Mucosa of rectum (tissue), 2 donors: Measurements from ENCODE around the gene NBEAL1.
"Not testable (repeated sequence)": the region's sequence is repeated elsewhere in the genome, so short reads cannot be mapped to it uniquely, and the experiment has no call there.

Experiments
- H3K27ac ChIP-seq, 2 donors: one replicate each; pipeline ENCODE4 v1.7.0; 2013; ENCODE audit warnings: inconsistent platforms in 2 of 2, low read depth in 2 of 2, low read length in 2 of 2
- H3K27me3 ChIP-seq, 2 donors: one replicate each; pipeline ENCODE4 v1.7.0; 2013; ENCODE audit warnings: low read length in 2 of 2; ENCODE audit not compliant: control insufficient read depth in 2 of 2, insufficient read depth in 2 of 2
- H3K36me3 ChIP-seq, 2 donors: one replicate each; pipeline ENCODE4 v1.7.0; 2013; ENCODE audit warnings: low read length in 2 of 2; ENCODE audit not compliant: control insufficient read depth in 2 of 2, insufficient read depth in 2 of 2
- H3K4me1 ChIP-seq, 2 donors: one replicate each; pipeline ENCODE4 v1.7.0; 2013; ENCODE audit warnings: low read length in 2 of 2, mild to moderate bottlenecking in 1 of 2; ENCODE audit not compliant: control insufficient read depth in 2 of 2, insufficient read depth in 2 of 2
- H3K4me3 ChIP-seq, 2 donors: one replicate each; pipeline ENCODE4 v1.7.0; 2013; ENCODE audit warnings: low read length in 2 of 2
- H3K9ac ChIP-seq, 2 donors: one replicate each; pipeline ENCODE4 v1.7.0; 2013; ENCODE audit warnings: low read length in 2 of 2, low read depth in 1 of 2, mild to moderate bottlenecking in 1 of 2
- H3K9me3 ChIP-seq, 2 donors: one replicate each; pipeline ENCODE4 v1.7.0; 2013; ENCODE audit warnings: low read length in 2 of 2; ENCODE audit not compliant: control insufficient read depth in 2 of 2
- donor health status: healthy.
- donor health status: Normal muscosa, but diverticular disease.

The NBEAL1 gene

GRCh38 chr2:203135105-203135504, 120.4 kb downstream of the NBEAL1 start:
- no peaks in the 10 kb centered on the region for H3K4me1 ChIP-seq
- no peaks in the 10 kb centered on the region for H3K9me3 ChIP-seq
- no peak overlapping the region for H3K4me3 ChIP-seq
- H3K27ac ChIP-seq: no peak overlapping the region
- no peak overlapping the region for H3K9ac ChIP-seq
- H3K27me3 ChIP-seq: no peaks in the 10 kb centered on the region
- H3K36me3 ChIP-seq: peaks cover 28% of the 10 kb centered on the region in 2 donors

- no peak overlapping the region for H3K9ac ChIP-seq
- no peak overlapping the region for H3K4me3 ChIP-seq
- no peaks in the 10 kb centered on the region for H3K27me3 ChIP-seq
- no peaks in the 10 kb centered on the region for H3K9me3 ChIP-seq
- peaks cover 12 to 26% of the 10 kb centered on the region in 2 donors for H3K36me3 ChIP-seq
- H3K27ac ChIP-seq: no peak overlapping the region
- no peaks in the 10 kb centered on the region for H3K4me1 ChIP-seq
Observed at GRCh38 chr2:203143391-203143790, 128.7 kb downstream of the NBEAL1 start.

- Histone ChIP-seq H3K4me1 (no peaks in the 10 kb centered on the region), H3K36me3 (peaks cover 18 to 23% of the 10 kb centered on the region in 2 donors), H3K4me3 (no peak overlapping the region), H3K9ac (no peak overlapping the region), H3K27me3 (no peaks in the 10 kb centered on the region), H3K9me3 (no peaks in the 10 kb centered on the region), H3K27ac (no peak overlapping the region)
Observed at GRCh38 chr2:203149194-203149593, 134.5 kb downstream of the NBEAL1 start.

- H3K9me3 ChIP-seq: no peaks in the 10 kb centered on the region
- H3K4me1 ChIP-seq: no peaks in the 10 kb centered on the region
- H3K27ac ChIP-seq: no peak overlapping the region
- no peak overlapping the region for H3K9ac ChIP-seq
- no peaks in the 10 kb centered on the region for H3K27me3 ChIP-seq
- H3K36me3 ChIP-seq: peaks cover 16 to 19% of the 10 kb centered on the region in 2 donors
- H3K4me3 ChIP-seq: no peak overlapping the region
Observed at GRCh38 chr2:203155406-203155805, 140.7 kb downstream of the NBEAL1 start.

- H3K27ac ChIP-seq, H3K9me3 ChIP-seq, H3K4me3 ChIP-seq, H3K27me3 ChIP-seq, H3K9ac ChIP-seq, H3K4me1 ChIP-seq: not testable (repeated sequence)
- peaks cover 16% of the 10 kb centered on the region in 2 donors for H3K36me3 ChIP-seq
Observed at GRCh38 chr2:203162722-203163121, 148.0 kb downstream of the NBEAL1 start.

GRCh38 chr2:203164311-203164935, 149.7 kb downstream of the NBEAL1 start:
- H3K9ac ChIP-seq: no peak overlapping the region
- no peaks in the 10 kb centered on the region for H3K4me1 ChIP-seq
- no peaks in the 10 kb centered on the region for H3K9me3 ChIP-seq
- peaks cover 17 to 21% of the 10 kb centered on the region in 2 donors for H3K36me3 ChIP-seq
- H3K27ac ChIP-seq: no peak overlapping the region
- no peak overlapping the region for H3K4me3 ChIP-seq
- no peaks in the 10 kb centered on the region for H3K27me3 ChIP-seq

- H3K36me3 ChIP-seq: peaks cover 14 to 22% of the 10 kb centered on the region in 2 donors
- no peaks in the 10 kb centered on the region for H3K27me3 ChIP-seq
- no peaks in the 10 kb centered on the region for H3K4me1 ChIP-seq
- H3K9me3 ChIP-seq: no peaks in the 10 kb centered on the region
- no peak overlapping the region for H3K9ac ChIP-seq
- H3K4me3 ChIP-seq: no peak overlapping the region
- no peak overlapping the region for H3K27ac ChIP-seq
Observed at GRCh38 chr2:203167751-203168150, 153.1 kb downstream of the NBEAL1 start.

GRCh38 chr2:203170502-203170901, 155.8 kb downstream of the NBEAL1 start:
- Histone ChIP-seq H3K9ac (no peak overlapping the region), H3K27ac (no peak overlapping the region), H3K4me1 (no peaks in the 10 kb centered on the region), H3K27me3 (no peaks in the 10 kb centered on the region), H3K36me3 (peaks cover 20 to 29% of the 10 kb centered on the region in 2 donors), H3K9me3 (no peaks in the 10 kb centered on the region), H3K4me3 (no peak overlapping the region)

GRCh38 chr2:203175371-203175770, 160.7 kb downstream of the NBEAL1 start:
- Histone ChIP-seq H3K4me1 (no peaks in the 10 kb centered on the region), H3K27ac (no peak overlapping the region), H3K9me3 (no peaks in the 10 kb centered on the region), H3K36me3 (peaks cover 14 to 36% of the 10 kb centered on the region in 2 donors), H3K4me3 (no peak overlapping the region), H3K27me3 (no peaks in the 10 kb centered on the region), H3K9ac (no peak overlapping the region)

GRCh38 chr2:203177361-203177760, 162.7 kb downstream of the NBEAL1 start:
- H3K9ac ChIP-seq: no peak overlapping the region

More at GRCh38 chr2:203177361-203177760, 162.7 kb downstream of the NBEAL1 start:
- Histone ChIP-seq H3K27me3 (no peaks in the 10 kb centered on the region), H3K4me1 (no peaks in the 10 kb centered on the region), H3K9me3 (no peaks in the 10 kb centered on the region), H3K27ac (no peak overlapping the region), H3K36me3 (peaks cover 25 to 44% of the 10 kb centered on the region in 2 donors), H3K4me3 (no peak overlapping the region)
